Psoas muscle (tissue), 8 donors: ENCODE results near the gene PCDHGB6. TPM values are rescaled to one million over a fixed set of nuclear protein-coding genes. Genes with fewer than 3 reads are reported as not detected.
A peak's percentile ranks its signal among the peaks of the same experiment; 100 is the strongest.
"Not testable (repeated sequence)": the region's sequence is repeated elsewhere in the genome, so short reads cannot be mapped to it uniquely, and the experiment has no call there.

Source experiments
- ATAC-seq, 4 donors: fragments of 200-7000 bp; cut with Tn5 transposase; one replicate each; pipeline ENCODE4 v1.9.1; 2020; ENCODE audit warnings: moderate library complexity in 3 of 4, mild to moderate bottlenecking in 2 of 4
- DNase-seq, 2 donors: peaks; one replicate each; pipeline ENCODE4 v3.0.0-alpha.2; 2020
- H3K27ac ChIP-seq: fragments of 200-600 bp; one replicate; pipeline ENCODE4 v1.8.0; 2022
- H3K27me3 ChIP-seq, 3 donors: fragments of 200-600 bp in 1 of 3; one replicate each; pipeline versions ENCODE4 v1.6.1 to v1.8.0; 2013 to 2022; ENCODE audit warnings: low read length in 2 of 3, mild to moderate bottlenecking in 2 of 3, moderate library complexity in 1 of 3; ENCODE audit not compliant: insufficient read depth in 3 of 3
- H3K36me3 ChIP-seq, 2 donors: fragments of 200-600 bp in 1 of 2; one replicate each; pipeline versions ENCODE4 v1.6.1 to v1.8.0; 2013 to 2022; ENCODE audit warnings: low read depth in 1 of 2, mild to moderate bottlenecking in 1 of 2, moderate library complexity in 1 of 2; ENCODE audit not compliant: insufficient read depth in 1 of 2
- H3K4me1 ChIP-seq: fragments of 200-600 bp; one replicate; pipeline ENCODE4 v1.8.0; 2022
- H3K4me3 ChIP-seq: fragments of 200-600 bp; one replicate; pipeline ENCODE4 v1.8.0; 2022; ENCODE audit warnings: mild to moderate bottlenecking
- H3K9me3 ChIP-seq: fragments of 200-600 bp; one replicate; pipeline ENCODE4 v1.8.0; 2022
- CTCF ChIP-seq: fragments of 200-600 bp; IDR thresholded peaks from one replicate; pipeline ENCODE4 v1.8.0; 2022; ENCODE audit warnings: antibody characterized with exemption
- WGBS, 3 donors: extraction: QIAGEN DNeasy Blood & Tissue Kit; methylation state at CpG; one replicate each; pipeline versions ENCODE4 v1.1.6 to v1.1.7; 2013; 5-methylcytosine and 5-hydroxymethylcytosine counted together
- intact Hi-C, 2 donors: fragments of 100-400 bp; cut with DNase I; formaldehyde crosslinking; loops; one replicate each; pipeline versions ENCODE4 v1.11.0 to v1.14.2; 2022
- long read RNA-seq, 2 donors: library from polyadenylated mRNA; unstranded; transcript quantifications; one replicate each; pipeline ENCODE4 v2.0.0, GENCODE V29; 2021
- polyA plus RNA-seq, 3 donors: library from polyadenylated mRNA; stranded (reverse); fragments of 200-250 nt; gene quantifications; one replicate each; pipeline ENCODE4 v1.2.3, GENCODE V29; 2013
- total RNA-seq, 4 donors: library from RNA; stranded (reverse); fragmentation: NEBNext Ultra II Directional in 2 of 4; extraction: Animal tissue kit (Norgen Biotek cat#: 25700) in 2 of 4; gene quantifications; one replicate each; pipeline versions ENCODE4 v1.2.1 to v1.2.4, GENCODE V29; 2021 to 2023
- donor health status: healthy with polysubstance abuse.
- donor health status: DM: no; HTN: no; CAD: no; lungs with moderate emphysema.
- donor health status: Bipolar disorder and iron deficiency.
- donor health status: healthy.
- donor health status: DM: yes; HTN: yes; CAD: no.
- donor health status: DM: no; HTN: no; CAD: no.
- donor health status: DM: no; HTN: no; CAD: no.
- donor health status: DM: yes; HTN: yes; CAD: no.

PCDHGB6 gene
- total RNA-seq, result 1 to 10 TPM; 2.0 to 4.1 (median 2.9) TPM
- under 1 TPM; 0.46 to 0.83 (median 0.82) TPM for polyA plus RNA-seq
- long read RNA-seq, donor 1, result 0 reads
- long read RNA-seq, donor 2, result 0 reads

DNA sequence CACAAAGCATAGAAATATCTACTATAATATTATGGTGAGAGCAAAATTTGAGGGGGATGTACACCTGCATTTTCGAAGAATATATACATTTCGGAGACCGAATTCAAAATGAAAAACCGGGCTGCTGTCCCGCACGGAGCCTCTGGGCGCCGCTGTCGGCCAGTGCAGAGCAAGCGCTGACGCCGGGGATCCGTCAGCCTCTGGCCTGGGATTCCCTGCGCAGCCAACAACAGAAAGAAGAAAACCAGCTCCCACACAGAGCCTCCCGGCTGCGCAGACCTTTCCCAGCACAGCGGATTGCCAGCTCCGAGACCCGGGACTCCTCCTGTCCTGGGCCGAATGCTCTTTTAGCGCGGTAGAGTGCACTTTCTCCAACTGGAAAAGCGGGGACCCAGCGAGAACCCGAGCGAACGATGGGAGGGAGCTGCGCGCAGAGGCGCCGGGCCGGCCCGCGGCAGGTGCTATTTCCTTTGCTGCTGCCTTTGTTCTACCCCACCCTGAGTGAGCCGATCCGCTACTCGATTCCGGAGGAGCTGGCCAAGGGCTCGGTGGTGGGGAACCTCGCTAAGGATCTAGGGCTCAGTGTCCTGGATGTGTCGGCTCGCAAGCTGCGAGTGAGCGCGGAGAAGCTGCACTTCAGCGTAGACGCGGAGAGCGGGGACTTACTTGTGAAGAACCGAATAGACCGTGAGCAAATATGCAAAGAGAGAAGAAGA lies at the start of gene PCDHGB6:
PCDHGB6 (plus strand) TSS at position 232 of the 716 bp plus-strand sequence; CDS start at position 414, 182 bp downstream.
- H3K27me3 ChIP-seq, result peaks cover 0 to 19% (median 8%) of the 10 kb centered on the region in 3 donors
- ATAC-seq, result peak; percentile 80 to 89 (median 86)
- H3K27ac ChIP-seq, result peak within 1 kb of the TSS; percentile 51
- H3K4me1 ChIP-seq, H3K36me3 ChIP-seq, H3K9me3 ChIP-seq, intact Hi-C loops: not testable (repeated sequence)
- H3K4me3 ChIP-seq, result peak within 1 kb of the TSS; percentile 62
- DNase-seq, result peak; percentile 50 to 72
- 9 to 16% (median 13%) methylated on average over 43 to 51 of the region's 51 CpGs for WGBS, 3 donors
- peak; percentile 70 for TF ChIP-seq CTCF

GRCh38 chr5:141359790-141360426 lies 47.9 kb upstream of the PCDHGB6 start, which contains the start of gene PCDHGB2:
Gene PCDHGB2 (plus strand): TSS chr5:141359994. CDS start chr5:141360136, 142 bp downstream.
- WGBS, 3 donors, result 14 to 25% (median 17%) methylated on average over 24 of the region's 24 CpGs
- Histone ChIP-seq H3K4me1 (no peaks in the 10 kb centered on the region), H3K36me3 (no peaks in the 10 kb centered on the region), H3K27me3 (peaks cover 0 to 77% (median 16%) of the 10 kb centered on the region in 3 donors), H3K4me3 (peak within 1 kb of the TSS; percentile 52), H3K9me3 (peaks cover 35% of the 10 kb centered on the region), H3K27ac (no peak within 1 kb of the TSS)
- DNase-seq, result no peak
- peak in 3 of 4 donors; percentile 37 to 72 (median 62) for ATAC-seq
- intact Hi-C loops, result no loop called here
- peak; percentile 38 for TF ChIP-seq CTCF

- H3K36me3 ChIP-seq, result no peaks in the 10 kb centered on the region
- WGBS, 3 donors, result 34 to 44% (median 41%) methylated on average over 15 of the region's 15 CpGs
- peak overlapping the region; percentile 52 for H3K4me3 ChIP-seq
- no peak for DNase-seq
- H3K27me3 ChIP-seq, result peaks cover 0 to 80% (median 18%) of the 10 kb centered on the region in 3 donors
- ATAC-seq, result no peak
- no peak for TF ChIP-seq CTCF
- H3K27ac ChIP-seq, result no peak overlapping the region
- H3K4me1 ChIP-seq, result no peaks in the 10 kb centered on the region
- intact Hi-C loops, result no loop called here
- peaks cover 34% of the 10 kb centered on the region for H3K9me3 ChIP-seq
These were observed 47.1 kb upstream of the PCDHGB6 start for GRCh38 chr5:141360685-141361084.

DNA sequence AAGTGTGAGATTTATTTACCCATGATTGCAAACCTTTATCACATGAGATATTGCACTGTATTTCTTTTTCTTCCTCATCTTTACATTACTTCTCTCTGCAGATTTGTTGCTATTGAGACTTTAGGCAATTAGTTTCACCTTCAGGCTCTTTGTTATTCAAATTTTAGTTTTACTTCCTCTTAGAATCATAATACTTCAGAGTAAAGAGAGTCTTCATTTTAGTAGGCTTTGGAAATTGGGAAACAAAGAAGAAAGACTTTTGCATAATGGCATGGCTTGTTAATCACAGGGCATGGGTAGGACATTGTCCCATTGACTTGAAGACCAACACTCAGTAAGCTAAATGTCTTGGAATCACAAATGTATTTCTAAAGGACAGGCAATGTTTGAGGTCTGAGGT lies 45.1 kb upstream of the PCDHGB6 start:
- Histone ChIP-seq H3K4me3 (no peak overlapping the region), H3K9me3 (peaks cover 30% of the 10 kb centered on the region), H3K27me3 (peaks cover 0 to 86% (median 19%) of the 10 kb centered on the region in 3 donors), H3K36me3 (no peaks in the 10 kb centered on the region), H3K27ac (no peak overlapping the region), H3K4me1 (no peaks in the 10 kb centered on the region)
- intact Hi-C loops, result no loop called here
- no peak for TF ChIP-seq CTCF
- ATAC-seq (no peak), DNase-seq (no peak)
